Glutamatergic neuron (in vitro differentiated cells): Measurements from ENCODE around the gene LRRFIP1. TPM values are rescaled to one million over a fixed set of nuclear protein-coding genes. Genes with fewer than 3 reads are reported as not detected.

ENCODE experiments used
- DNase-seq: peaks from one replicate; pipeline ENCODE4 v3.0.0; 2022
- H3K27ac Mint-ChIP-seq: one replicate; pipeline ENCODE4 v1.8.0; 2020; ENCODE audit warnings: mild to moderate bottlenecking, mixed read lengths, inconsistent platforms; ENCODE audit not compliant: unreplicated experiment
- H3K27me3 Mint-ChIP-seq: one replicate; pipeline ENCODE4 v1.8.0; 2020; ENCODE audit warnings: mild to moderate bottlenecking, moderate library complexity, mixed read lengths, inconsistent platforms; ENCODE audit not compliant: unreplicated experiment
- H3K36me3 Mint-ChIP-seq: one replicate; pipeline ENCODE4 v1.8.0; 2020; ENCODE audit warnings: mild to moderate bottlenecking, mixed read lengths, inconsistent platforms; ENCODE audit not compliant: unreplicated experiment
- H3K4me1 Mint-ChIP-seq: one replicate; pipeline ENCODE4 v1.8.0; 2020; ENCODE audit warnings: mild to moderate bottlenecking, low read depth, mixed read lengths, inconsistent platforms; ENCODE audit not compliant: unreplicated experiment
- H3K4me3 Mint-ChIP-seq: one replicate; pipeline ENCODE4 v1.8.0; 2020; ENCODE audit warnings: mild to moderate bottlenecking, mixed read lengths, inconsistent platforms; ENCODE audit not compliant: unreplicated experiment
- H3K9me3 Mint-ChIP-seq: one replicate; pipeline ENCODE4 v1.8.0; 2020; ENCODE audit warnings: mild to moderate bottlenecking, moderate library complexity, mixed read lengths, inconsistent platforms; ENCODE audit not compliant: unreplicated experiment
- CTCF ChIP-seq: fragments of 200-600 bp; sonication (generic); IDR thresholded peaks from one replicate; pipeline ENCODE4 v1.5.0; 2021; ENCODE audit not compliant: partially characterized antibody, unreplicated experiment
- total RNA-seq: library from RNA; stranded (reverse); fragmentation: NEBNext Ultra II Directional; extraction: Animal tissue kit (Norgen Biotek cat#: 25700); gene quantifications from one replicate; pipeline ENCODE4 v1.2.1, GENCODE V29; 2021; ENCODE audit not compliant: unreplicated experiment

Gene LRRFIP1
- total RNA-seq, 1 donor from 2014 or later: 112 TPM

- Mint-ChIP-seq H3K27ac (peak overlapping the region; percentile 79), H3K9me3 (peaks cover 14% of the 10 kb centered on the region), H3K4me1 (peaks cover 68% of the 10 kb centered on the region), H3K27me3 (peaks cover 5% of the 10 kb centered on the region), H3K36me3 (no peaks in the 10 kb centered on the region), H3K4me3 (peak overlapping the region; percentile 53)
- no peak for TF ChIP-seq CTCF
- peak; percentile 71 for DNase-seq
These were observed 73.2 kb downstream of the LRRFIP1 start for GRCh38 chr2:237700512-237701032.

GRCh38 chr2:237701033-237701858, 73.9 kb downstream of the LRRFIP1 start:
- no peaks in the 10 kb centered on the region for H3K36me3 Mint-ChIP-seq
- peak overlapping the region; percentile 79 for H3K27ac Mint-ChIP-seq
- H3K9me3 Mint-ChIP-seq: peaks cover 14% of the 10 kb centered on the region
- H3K4me1 Mint-ChIP-seq: peaks cover 63% of the 10 kb centered on the region
- peaks cover 5% of the 10 kb centered on the region for H3K27me3 Mint-ChIP-seq
- TF ChIP-seq CTCF: no peak
- H3K4me3 Mint-ChIP-seq: peak overlapping the region; percentile 76
- no peak for DNase-seq

- peak overlapping the region; percentile 64 for H3K27ac Mint-ChIP-seq
- peaks cover 14% of the 10 kb centered on the region for H3K9me3 Mint-ChIP-seq
- no peak for DNase-seq
- TF ChIP-seq CTCF: no peak
- peak overlapping the region; percentile 77 for H3K4me3 Mint-ChIP-seq
- H3K36me3 Mint-ChIP-seq: no peaks in the 10 kb centered on the region
- H3K27me3 Mint-ChIP-seq: peaks cover 5% of the 10 kb centered on the region
- H3K4me1 Mint-ChIP-seq: peaks cover 63% of the 10 kb centered on the region
These were observed 74.5 kb downstream of the LRRFIP1 start for GRCh38 chr2:237701859-237702390.

GRCh38 chr2:237702441-237703391, 75.3 kb downstream of the LRRFIP1 start:
- H3K4me3 Mint-ChIP-seq: peak overlapping the region; percentile 77
- H3K36me3 Mint-ChIP-seq: no peaks in the 10 kb centered on the region
- TF ChIP-seq CTCF: no peak
- no peak for DNase-seq
- H3K27me3 Mint-ChIP-seq: peaks cover 5% of the 10 kb centered on the region
- H3K4me1 Mint-ChIP-seq: peaks cover 63% of the 10 kb centered on the region
- peak overlapping the region; percentile 85 for H3K27ac Mint-ChIP-seq
- H3K9me3 Mint-ChIP-seq: peaks cover 17% of the 10 kb centered on the region
